Urinary bladder (tissue), 4 donors: ENCODE data around the gene MPZL1. TPM values are rescaled to one million over a fixed set of nuclear protein-coding genes. Genes with fewer than 3 reads are reported as not detected.

ENCODE experiments used
- DNase-seq: peaks from one replicate; pipeline ENCODE4 v3.0.0-alpha.2; 2015; ENCODE audit errors: extremely low spot score
- H3K27ac ChIP-seq: one replicate; pipeline ENCODE4 v1.5.1; 2013; ENCODE audit warnings: low read depth, mild to moderate bottlenecking, moderate library complexity
- H3K36me3 ChIP-seq: one replicate; pipeline ENCODE4 v1.6.1; 2013; ENCODE audit warnings: mild to moderate bottlenecking, moderate library complexity; ENCODE audit not compliant: insufficient read depth
- H3K4me1 ChIP-seq: one replicate; pipeline ENCODE4 v1.6.1; 2013; ENCODE audit warnings: mild to moderate bottlenecking, moderate library complexity; ENCODE audit not compliant: insufficient read depth
- H3K4me3 ChIP-seq: one replicate; pipeline ENCODE4 v1.5.1; 2013; ENCODE audit warnings: low read depth, low read length
- WGBS: extraction: QIAGEN DNeasy Blood & Tissue Kit; methylation state at CpG from one replicate; pipeline ENCODE4 v1.1.7; 2013; 5-methylcytosine and 5-hydroxymethylcytosine counted together
- polyA plus RNA-seq: library from polyadenylated mRNA; stranded (reverse); fragments of 200-250 nt; gene quantifications from one replicate; pipeline ENCODE4 v1.2.3, GENCODE V29; 2013
- total RNA-seq: library from RNA; depleted of rRNA; stranded (reverse); fragments of >200 nt; gene quantifications from one replicate; pipeline ENCODE4 v1.2.3, GENCODE V29; 2014
- donor health status: healthy with polysubstance abuse.
- donor health status: healthy.

The MPZL1 gene
- total and polyA plus RNA-seq, 2 donors: 79.4 to 154 TPM

GRCh38 chr1:167839009-167839408 lies 117.2 kb downstream of the MPZL1 start:
- no peak overlapping the region for H3K27ac ChIP-seq
- H3K4me3 ChIP-seq: no peak overlapping the region
- DNase-seq: no peak
- no peaks in the 10 kb centered on the region for H3K36me3 ChIP-seq
- 81% methylated on average over 2 of the region's 2 CpGs for WGBS
- no peaks in the 10 kb centered on the region for H3K4me1 ChIP-seq

Other genes starting within 250 kb of the MPZL1 start
- gene CD247, start 203.5 kb upstream of the MPZL1 start, total RNA-seq: 1.3 TPM
- gene CD247, start 203.5 kb upstream of the MPZL1 start, polyA plus RNA-seq: 1.8 TPM
- 68.6 TPM for gene CREG1, start 168.2 kb upstream of the MPZL1 start, total RNA-seq
- 125 TPM for gene CREG1, start 168.2 kb upstream of the MPZL1 start, polyA plus RNA-seq
- 16.0 TPM for gene RCSD1, start 91.8 kb upstream of the MPZL1 start, total RNA-seq
- gene RCSD1, start 91.8 kb upstream of the MPZL1 start, polyA plus RNA-seq: 19.9 TPM
- gene ADCY10, start 192.2 kb downstream of the MPZL1 start, total RNA-seq: 0.37 TPM
- 0.06 TPM for gene ADCY10, start 192.2 kb downstream of the MPZL1 start, polyA plus RNA-seq
- gene DCAF6, start 214.7 kb downstream of the MPZL1 start, total RNA-seq: 114 TPM
- gene DCAF6, start 214.7 kb downstream of the MPZL1 start, polyA plus RNA-seq: 39.3 TPM
- gene MPC2, start 215.1 kb downstream of the MPZL1 start, total RNA-seq: 41.7 TPM
- 48.4 TPM for gene MPC2, start 215.1 kb downstream of the MPZL1 start, polyA plus RNA-seq